Fibroblast of lung (primary cell): ENCODE data around the gene TAOK1. TPM values are rescaled to one million over a fixed set of nuclear protein-coding genes. Genes with fewer than 3 reads are reported as not detected.

Source experiments
- DNase-seq, 2 donors: peaks; one replicate each; pipeline versions ENCODE4 v3.0.0 to v3.0.0-alpha.2; 2010; ENCODE audit warnings: low read depth in 2 of 2
- H2AFZ ChIP-seq: 2 replicates; pipeline ENCODE4 v1.5.1; 2012; ENCODE audit warnings: low read length, control low read depth, inconsistent platforms
- H3K27ac ChIP-seq: 2 replicates; pipeline ENCODE4 v1.5.1; 2011; ENCODE audit warnings: low read length, control low read depth; ENCODE audit not compliant: insufficient read depth
- H3K27me3 ChIP-seq: 2 replicates; pipeline ENCODE4 v1.5.1; 2011; ENCODE audit warnings: mild to moderate bottlenecking, low read length; ENCODE audit not compliant: control insufficient read depth, insufficient read depth
- H3K36me3 ChIP-seq: 2 replicates; pipeline ENCODE4 v1.5.1; 2011; ENCODE audit warnings: low read length; ENCODE audit not compliant: control insufficient read depth, insufficient read depth
- H3K4me1 ChIP-seq: 2 replicates; pipeline ENCODE4 v1.5.1; 2011; ENCODE audit warnings: low read length; ENCODE audit not compliant: control insufficient read depth, insufficient read depth; ENCODE audit errors: extremely low read depth
- H3K4me2 ChIP-seq: 2 replicates; pipeline ENCODE4 v1.5.1; 2011; ENCODE audit warnings: low read length, control low read depth; ENCODE audit not compliant: insufficient read depth; ENCODE audit errors: extremely low read depth
- H3K4me3 ChIP-seq, 4 experiments: fragments of 200-600 bp in 1 of 4; sonication (generic) in 1 of 4; replicated peaks in 1 of 4; 2 replicates each; pipeline ENCODE4 v1.5.1; 2011 to 2016; ENCODE audit warnings: low read length in 4 of 4, low read depth in 3 of 4, mild to moderate bottlenecking in 3 of 4, control low read depth in 2 of 4, inconsistent platforms in 1 of 4, mixed read lengths in 1 of 4; ENCODE audit not compliant: insufficient read depth in 1 of 4; ENCODE audit errors: control extremely low read depth in 1 of 4
- H3K79me2 ChIP-seq: 2 replicates; pipeline ENCODE4 v1.5.1; 2012; ENCODE audit warnings: mild to moderate bottlenecking, low read length, inconsistent platforms; ENCODE audit not compliant: control insufficient read depth, insufficient read depth
- H3K9ac ChIP-seq: 2 replicates; pipeline ENCODE4 v1.5.1; 2011; ENCODE audit warnings: mild to moderate bottlenecking, low read length, control low read depth; ENCODE audit not compliant: insufficient read depth
- H3K9me3 ChIP-seq: 2 replicates; pipeline ENCODE4 v1.5.1; 2012; ENCODE audit warnings: low read depth, low read length; ENCODE audit not compliant: control insufficient read depth, insufficient read depth
- H4K20me1 ChIP-seq: 2 replicates; pipeline ENCODE4 v1.5.1; 2011; ENCODE audit warnings: low read length; ENCODE audit not compliant: control insufficient read depth, insufficient read depth; ENCODE audit errors: extremely low read depth
- CTCF ChIP-seq, 2 donors: IDR thresholded peaks in 1 of 2; conservative IDR thresholded peaks in 1 of 2; 1 replicate in 1 of 2; 2 replicates in 1 of 2; pipeline ENCODE4 v1.5.1; 2011 to 2012; ENCODE audit warnings: low read length in 2 of 2, control low read depth in 1 of 2, inconsistent platforms in 1 of 2, low read depth in 1 of 2, mild to moderate bottlenecking in 1 of 2
- EZH2 ChIP-seq: IDR thresholded peaks from 2 replicates; pipeline ENCODE4 v1.5.1; 2012; ENCODE audit warnings: low read length, control low read depth, mild to moderate bottlenecking; ENCODE audit errors: missing control alignments
- polyA plus RNA-seq, 2 donors: library from polyadenylated mRNA; depleted of rRNA in 1 of 2; stranded (reverse) in 1 of 2; unstranded in 1 of 2; fragments of >200 nt; gene quantifications; 2 replicates each; pipeline ENCODE4 v1.2.1, GENCODE V29; 2011 to 2012; ENCODE audit warnings: missing spikeins in 1 of 2
- total RNA-seq: library from RNA; depleted of rRNA; stranded (reverse); fragments of >200 nt; gene quantifications from 2 replicates; pipeline ENCODE4 v1.2.1, GENCODE V29; 2014

The TAOK1 gene
- total and polyA plus RNA-seq, 2 donors (not counting 1 experiment from before 2014, with no cell fraction given), result 35.1 to 62.8 TPM

GRCh38 chr17:29577385-29578211 lies 187.4 kb downstream of the TAOK1 start:
- Histone ChIP-seq H3K36me3 (peaks cover 37% of the 10 kb centered on the region), H3K4me1 (peaks cover 7% of the 10 kb centered on the region), H4K20me1 (no peaks in the 10 kb centered on the region), H3K9ac (no peak overlapping the region), H3K4me3 (no peak overlapping the region), H3K4me2 (no peak overlapping the region), H3K9me3 (no peaks in the 10 kb centered on the region), H3K27ac (no peak overlapping the region), H3K79me2 (no peaks in the 10 kb centered on the region), H3K27me3 (no peaks in the 10 kb centered on the region), H2AFZ (no peak overlapping the region)
- TF ChIP-seq EZH2 (no peak), CTCF (conservative IDR thresholded peaks at IDR 0.05 in 1 of 2, IDR thresholded peaks at IDR 0.05 in 1 of 2; ENCODE audit: low read depth in 1 of 2, low read length in 2 of 2) (no peak)
- DNase-seq, result peak; percentile 49 to 72

- Histone ChIP-seq H3K9ac (no peak overlapping the region), H3K79me2 (peaks cover 7% of the 10 kb centered on the region), H3K27ac (no peak overlapping the region), H4K20me1 (no peaks in the 10 kb centered on the region), H3K4me2 (no peak overlapping the region), H3K36me3 (peaks cover 42% of the 10 kb centered on the region), H2AFZ (no peak overlapping the region), H3K4me3 (no peak overlapping the region), H3K4me1 (peaks cover 4% of the 10 kb centered on the region), H3K27me3 (no peaks in the 10 kb centered on the region), H3K9me3 (no peaks in the 10 kb centered on the region)
- TF ChIP-seq EZH2 (no peak), CTCF (conservative IDR thresholded peaks at IDR 0.05 in 1 of 2, IDR thresholded peaks at IDR 0.05 in 1 of 2; ENCODE audit: low read depth in 1 of 2, low read length in 2 of 2) (no peak)
- DNase-seq, result no peak
Observed at GRCh38 chr17:29578626-29579485, 188.7 kb downstream of the TAOK1 start.
